Muscle of back (tissue), 11 donors: ENCODE measurements around the gene ITM2C. TPM values are rescaled to one million over a fixed set of nuclear protein-coding genes. Genes with fewer than 3 reads are reported as not detected.

Source experiments
- DNase-seq, 3 donors: peaks; one replicate each; pipeline versions ENCODE4 v3.0.0 to v3.0.0-alpha.2; 2013
- polyA plus RNA-seq, 10 donors: library from polyadenylated mRNA; unstranded; fragments of 120-200 nt; gene quantifications; one replicate each; pipeline ENCODE4 v1.2.1, GENCODE V29; 2013; ENCODE audit not compliant: insufficient read length in 10 of 10

The ITM2C gene
- polyA plus RNA-seq, 10 donors = 122 to 273 (median 169) TPM

DNA sequence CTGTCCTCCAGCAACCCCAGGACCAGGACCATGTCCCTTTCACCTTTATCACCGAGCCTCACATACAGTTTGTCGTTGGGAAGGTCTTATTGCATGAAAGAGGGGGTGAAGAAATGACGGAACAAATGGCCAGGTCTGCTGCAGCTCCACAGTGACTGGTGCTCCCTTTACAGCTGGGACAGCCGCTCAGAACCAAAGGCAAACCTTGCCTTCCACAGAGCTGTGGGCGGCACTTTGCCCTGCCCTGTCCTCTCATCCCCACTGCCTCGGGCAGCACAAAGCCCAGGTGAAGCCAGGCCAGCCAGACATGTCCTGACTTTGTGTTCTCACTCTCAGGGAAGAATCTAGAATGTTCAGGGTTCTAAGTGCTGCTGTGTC is 59.3 kb downstream of the ITM2C start:
- no peak for DNase-seq

DNA sequence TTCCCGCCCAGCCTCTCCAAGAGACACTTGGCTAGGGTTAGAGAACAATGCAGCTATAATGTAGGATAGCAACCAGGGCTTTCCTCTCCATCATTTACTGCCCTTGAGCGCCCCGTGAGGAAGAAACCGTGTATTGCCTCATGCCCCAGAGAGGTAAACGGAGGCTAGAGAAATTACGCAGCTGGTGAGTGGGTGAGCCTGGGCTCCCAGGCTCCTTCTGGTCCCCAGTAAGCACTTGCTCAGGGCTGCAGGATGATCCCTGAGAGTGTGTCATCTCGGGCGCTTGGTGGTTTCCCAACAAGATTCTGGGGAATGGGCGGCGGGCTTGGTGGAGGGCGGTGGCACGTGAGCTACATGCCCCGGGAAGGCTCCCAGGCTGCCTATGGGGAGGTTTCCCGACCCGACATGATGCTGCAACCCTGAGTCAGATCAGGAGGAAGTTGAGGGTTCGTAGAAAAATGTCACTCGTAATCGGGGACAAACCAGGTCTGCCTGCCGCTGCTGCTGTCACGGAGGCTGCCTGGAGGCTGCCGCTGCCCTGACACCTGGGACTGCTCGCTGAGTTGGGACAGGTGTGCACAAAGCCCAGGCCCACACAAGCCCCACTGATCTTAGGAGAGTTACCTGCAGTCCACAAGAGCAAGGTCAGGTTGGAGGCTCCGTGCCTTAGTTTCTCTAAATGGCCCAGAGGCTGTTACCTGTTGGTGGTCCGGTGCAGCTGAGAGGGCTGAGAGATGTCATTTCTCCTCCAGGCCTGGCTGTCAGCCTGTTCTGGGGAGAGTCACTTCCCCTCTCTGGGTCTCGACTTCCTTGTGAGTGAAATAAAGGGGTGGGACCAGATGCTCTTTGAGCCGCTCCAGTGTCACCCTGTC is 60.0 kb downstream of the ITM2C start, which contains the start of gene GPR55:
TSS of gene GPR55 (minus strand) at position 773 of the 872 bp plus-strand sequence. CDS start 14,280 bp downstream, outside the sequence.
- no peak for DNase-seq

GRCh38 chr2:230925443-230925878 is 60.7 kb downstream of the ITM2C start:
- no peak for DNase-seq

DNA sequence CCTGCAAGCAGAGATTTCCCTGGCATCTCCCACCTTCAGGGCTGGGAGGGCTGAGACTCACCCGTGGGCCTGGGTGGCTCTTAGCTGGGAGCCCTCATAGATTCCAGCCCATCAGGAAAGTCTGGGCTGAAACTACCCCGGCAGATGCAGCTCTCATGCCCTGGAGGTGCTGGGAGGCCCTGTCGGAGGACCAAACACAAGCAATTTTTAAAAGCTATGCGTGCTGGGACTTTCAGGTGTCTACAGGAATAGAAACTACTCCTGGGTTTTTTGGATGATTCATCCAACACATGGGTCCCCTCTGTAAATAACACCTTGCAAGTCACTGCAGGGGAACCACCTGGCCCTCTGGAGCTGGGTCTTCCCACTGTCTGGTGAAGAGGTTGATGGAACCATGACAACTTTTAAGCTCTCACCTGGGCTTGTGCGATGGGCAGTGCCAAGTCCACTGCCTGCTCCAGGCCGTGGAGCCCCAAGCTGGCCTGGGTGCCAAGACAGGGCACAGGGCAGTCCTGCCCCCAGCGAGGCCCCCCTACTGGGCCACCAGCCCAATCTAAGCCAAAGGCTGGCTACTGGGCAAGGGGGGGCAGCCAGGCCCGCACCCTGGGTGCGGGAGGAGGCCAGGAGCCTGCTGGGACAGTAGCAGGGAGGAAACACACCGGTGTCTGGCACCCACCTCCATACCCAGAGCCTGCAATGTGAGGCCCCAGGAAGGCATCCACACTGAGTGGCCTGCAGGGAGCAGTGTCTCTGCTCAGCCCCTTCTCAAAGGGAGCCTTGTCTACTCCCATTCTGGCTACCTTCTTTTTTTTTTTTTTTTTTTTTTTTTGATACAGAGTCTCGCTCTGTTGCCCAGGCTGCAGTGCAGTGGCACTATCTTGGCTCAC is 61.4 kb downstream of the ITM2C start:
- DNase-seq = no peak

DNA sequence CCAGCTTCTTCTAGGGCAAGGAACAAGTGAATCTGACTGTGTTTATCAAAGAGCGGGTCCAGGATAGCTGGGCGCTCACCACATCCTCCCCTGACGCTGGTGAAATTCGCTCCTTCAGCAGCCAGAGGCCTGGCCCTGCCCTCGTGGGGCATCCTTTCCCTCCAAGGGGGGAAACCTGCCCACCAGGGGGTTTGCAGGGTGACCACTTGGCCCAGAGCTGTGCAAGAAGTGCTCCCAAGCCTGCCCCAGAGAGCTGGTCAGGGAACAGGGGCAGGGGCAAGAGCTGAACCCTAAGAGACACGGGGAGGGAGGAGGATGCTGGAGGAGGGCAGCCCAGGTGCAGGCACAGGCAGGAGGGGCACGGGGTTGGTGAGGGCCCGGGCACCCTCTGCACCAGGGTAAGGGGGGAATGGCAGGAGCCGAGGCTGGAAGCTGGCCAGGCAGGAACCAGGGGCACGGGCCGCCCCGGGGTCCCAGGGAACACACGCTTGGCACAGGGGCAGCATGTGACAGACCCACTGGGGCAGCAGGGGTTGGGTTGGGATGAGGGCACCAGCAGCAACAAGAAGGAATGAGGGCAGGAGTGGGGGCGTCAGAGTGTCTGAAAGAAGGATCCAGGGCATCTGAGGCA is 63.1 kb downstream of the ITM2C start:
- DNase-seq = no peak

Other genes with a start within 250 kb of the ITM2C start
- gene CAB39, start 152.1 kb upstream of the ITM2C start, polyA plus RNA-seq = 10 to 100 TPM; 49.1 to 77.1 (median 61.0) TPM
- under 1 TPM in 5 of 10 donors, not detected in 5; 0.07 to 0.37 (median 0.08) TPM for gene GPR55, start 60.3 kb downstream of the ITM2C start, polyA plus RNA-seq
- gene SPATA3, start 131.2 kb downstream of the ITM2C start, polyA plus RNA-seq = not detected
- 1 to 10 TPM in 1 of 10 donors, under 1 TPM in 9; 0.41 to 1.1 (median 0.56) TPM for gene C2orf72, start 172.6 kb downstream of the ITM2C start, polyA plus RNA-seq
- 100 to 1,000 TPM in 1 of 10 donors, 10 to 100 TPM in 9; 63.4 to 109 (median 75.8) TPM for gene PSMD1, start 191.9 kb downstream of the ITM2C start, polyA plus RNA-seq